GM12801 (cell line): ENCODE results near the gene CDR2.

Source experiments
- TF ChIP-seq, protein P1 (sequence below): IDR thresholded peaks from one replicate; pipeline ENCODE4 v1.5.1; 2011; ENCODE audit warnings: control low read depth; ENCODE audit not compliant: insufficient read length; ENCODE audit errors: extremely low read depth

The CDR2 gene

DNA sequence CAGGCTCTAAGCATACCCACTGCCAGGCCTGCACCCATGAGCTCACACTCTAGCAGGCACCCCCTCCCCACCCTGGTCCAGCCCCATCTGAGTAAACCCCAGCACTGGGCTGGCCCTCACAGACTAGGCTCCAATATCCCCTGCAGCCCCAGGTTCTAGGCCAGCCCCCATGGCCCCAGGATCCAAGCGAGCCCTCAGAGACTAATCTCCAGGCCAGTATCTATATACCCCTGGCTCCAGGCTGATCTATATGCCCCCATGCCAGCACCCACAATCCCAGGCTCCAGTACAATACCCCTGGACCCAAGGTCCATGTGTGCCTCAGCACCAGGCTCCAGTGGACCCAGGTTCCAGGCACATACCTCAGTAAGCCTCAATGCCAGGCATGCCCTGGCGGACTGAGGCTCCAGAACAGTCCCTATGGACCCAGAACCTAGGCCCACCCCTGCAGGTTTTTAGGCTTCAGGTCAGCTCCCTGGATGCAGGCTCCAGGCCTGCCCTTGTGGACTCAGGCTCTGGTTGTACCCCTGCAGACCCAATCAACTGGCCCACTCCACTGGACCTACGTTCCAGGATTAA, 38.7 kb downstream of the CDR2 start:
- TF ChIP-seq, protein P1, sequence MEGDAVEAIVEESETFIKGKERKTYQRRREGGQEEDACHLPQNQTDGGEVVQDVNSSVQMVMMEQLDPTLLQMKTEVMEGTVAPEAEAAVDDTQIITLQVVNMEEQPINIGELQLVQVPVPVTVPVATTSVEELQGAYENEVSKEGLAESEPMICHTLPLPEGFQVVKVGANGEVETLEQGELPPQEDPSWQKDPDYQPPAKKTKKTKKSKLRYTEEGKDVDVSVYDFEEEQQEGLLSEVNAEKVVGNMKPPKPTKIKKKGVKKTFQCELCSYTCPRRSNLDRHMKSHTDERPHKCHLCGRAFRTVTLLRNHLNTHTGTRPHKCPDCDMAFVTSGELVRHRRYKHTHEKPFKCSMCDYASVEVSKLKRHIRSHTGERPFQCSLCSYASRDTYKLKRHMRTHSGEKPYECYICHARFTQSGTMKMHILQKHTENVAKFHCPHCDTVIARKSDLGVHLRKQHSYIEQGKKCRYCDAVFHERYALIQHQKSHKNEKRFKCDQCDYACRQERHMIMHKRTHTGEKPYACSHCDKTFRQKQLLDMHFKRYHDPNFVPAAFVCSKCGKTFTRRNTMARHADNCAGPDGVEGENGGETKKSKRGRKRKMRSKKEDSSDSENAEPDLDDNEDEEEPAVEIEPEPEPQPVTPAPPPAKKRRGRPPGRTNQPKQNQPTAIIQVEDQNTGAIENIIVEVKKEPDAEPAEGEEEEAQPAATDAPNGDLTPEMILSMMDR: no peak

DNA sequence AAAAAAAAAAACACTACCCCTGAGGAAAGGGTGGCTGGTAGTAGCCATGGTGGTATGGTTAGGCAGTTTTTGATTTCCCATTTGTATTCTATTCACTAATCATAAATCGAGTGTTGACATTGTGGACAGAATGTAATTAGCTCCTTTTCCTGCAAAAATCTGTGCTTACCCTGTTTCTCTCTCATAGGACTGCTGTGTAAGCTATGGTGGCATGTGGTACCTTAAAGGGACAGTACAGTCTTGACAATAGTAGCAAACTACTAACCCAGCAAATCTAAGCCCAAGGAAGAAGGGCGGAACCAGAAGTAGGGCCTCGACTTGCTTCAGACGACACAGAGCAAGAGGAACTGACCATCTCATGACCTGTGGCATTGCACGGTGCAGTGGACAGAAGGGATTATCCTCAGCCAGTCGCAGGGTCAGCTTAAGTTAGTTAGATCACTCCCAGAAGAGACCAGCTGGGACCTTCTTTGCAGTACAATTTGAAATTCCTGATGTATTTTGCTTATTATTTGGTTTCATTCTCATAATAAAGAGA, 40.9 kb downstream of the CDR2 start:
- TF ChIP-seq, protein P1: no peak

DNA sequence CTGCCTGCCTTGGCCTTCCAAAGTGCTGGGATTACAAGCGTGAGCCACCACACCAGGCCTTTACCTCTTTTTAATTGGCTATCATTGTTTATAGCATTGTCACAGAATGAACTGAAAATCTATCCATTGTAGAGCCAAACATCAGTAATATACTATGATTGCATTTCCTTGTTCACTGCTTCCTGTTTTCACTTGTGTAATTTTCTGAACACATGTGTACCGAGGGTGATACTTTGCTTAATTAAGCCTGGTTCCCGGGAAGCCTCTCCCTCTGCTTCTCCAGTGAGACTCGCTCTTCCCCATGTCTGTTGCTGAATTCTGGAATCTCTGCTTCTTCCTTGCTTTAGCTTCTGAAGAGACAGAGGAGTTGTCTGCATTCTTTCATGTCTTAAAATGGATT, 44.1 kb downstream of the CDR2 start:
- TF ChIP-seq, protein P1: no peak

DNA sequence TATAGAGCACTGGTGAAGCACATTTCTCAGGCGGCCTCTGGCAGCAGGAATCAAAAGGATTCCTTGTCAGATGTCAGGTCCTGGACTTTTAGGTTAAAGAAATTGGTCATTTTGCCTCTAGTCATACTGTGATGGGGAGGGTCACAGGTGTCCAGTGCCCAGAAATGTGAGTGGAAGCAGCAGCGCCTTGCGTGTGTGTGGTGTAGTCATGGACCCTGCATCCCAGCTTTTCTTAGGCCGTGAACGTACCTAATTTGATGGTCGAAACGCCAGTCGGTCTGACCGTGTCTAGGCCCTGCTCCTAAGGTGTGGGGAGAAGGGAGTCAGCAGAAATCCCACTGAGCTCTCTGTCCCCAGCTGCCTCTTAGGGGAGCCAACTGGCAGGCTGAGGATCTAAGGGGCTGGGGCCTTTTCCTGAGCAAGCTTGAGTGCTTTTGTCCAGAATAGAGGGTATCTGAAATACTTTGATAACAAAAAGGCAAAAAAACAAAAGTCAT, 45.2 kb downstream of the CDR2 start:
- TF ChIP-seq, protein P1: no peak

DNA sequence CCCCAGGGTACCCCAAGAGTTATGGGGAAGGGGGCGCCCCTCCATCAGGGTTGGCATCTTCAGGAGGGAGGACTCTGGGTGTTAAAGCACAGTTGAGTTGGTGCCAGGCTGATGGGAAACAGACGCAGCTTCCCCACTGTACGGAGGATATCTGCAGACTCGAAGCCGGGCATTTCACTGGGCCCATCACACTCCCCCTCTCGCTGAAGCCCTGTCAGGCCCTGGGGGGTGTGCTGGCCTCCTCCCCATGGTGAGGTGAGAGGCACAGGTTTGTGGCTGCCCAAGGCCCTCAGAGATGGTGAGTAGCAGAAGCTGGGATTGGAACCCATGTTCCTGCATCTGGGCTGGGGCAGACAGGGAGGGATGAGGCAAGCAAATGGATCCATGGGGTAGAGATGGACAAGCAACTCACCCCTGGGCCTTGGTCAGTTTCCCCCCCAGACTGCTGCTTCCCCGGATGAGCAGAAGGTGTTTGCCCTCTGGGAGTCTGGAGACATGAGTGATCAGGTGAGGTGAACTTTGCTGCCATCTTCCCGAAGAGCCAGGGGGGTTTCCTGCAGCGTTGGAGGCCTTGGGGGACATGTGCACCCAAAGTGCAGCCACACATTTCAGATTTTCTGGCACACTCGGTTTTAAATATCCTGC, 46.2 kb downstream of the CDR2 start:
- TF ChIP-seq, protein P1: no peak

DNA sequence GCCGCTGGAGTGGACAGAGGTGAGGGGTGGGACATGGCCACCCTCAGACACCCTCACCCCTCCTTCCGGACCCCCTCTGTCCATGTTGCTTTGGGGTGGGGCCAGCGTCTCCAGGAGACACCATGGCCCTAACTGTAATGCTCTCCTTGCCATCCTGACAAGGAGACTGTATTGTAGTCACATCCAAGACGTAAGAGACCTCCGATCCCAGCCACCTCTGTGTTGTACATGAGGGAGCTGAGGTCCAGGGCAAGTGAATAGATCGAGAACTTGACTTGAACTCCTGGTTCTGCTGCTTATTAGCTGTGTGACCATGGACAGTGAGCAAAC, 47.0 kb downstream of the CDR2 start:
- TF ChIP-seq, protein P1: no peak

DNA sequence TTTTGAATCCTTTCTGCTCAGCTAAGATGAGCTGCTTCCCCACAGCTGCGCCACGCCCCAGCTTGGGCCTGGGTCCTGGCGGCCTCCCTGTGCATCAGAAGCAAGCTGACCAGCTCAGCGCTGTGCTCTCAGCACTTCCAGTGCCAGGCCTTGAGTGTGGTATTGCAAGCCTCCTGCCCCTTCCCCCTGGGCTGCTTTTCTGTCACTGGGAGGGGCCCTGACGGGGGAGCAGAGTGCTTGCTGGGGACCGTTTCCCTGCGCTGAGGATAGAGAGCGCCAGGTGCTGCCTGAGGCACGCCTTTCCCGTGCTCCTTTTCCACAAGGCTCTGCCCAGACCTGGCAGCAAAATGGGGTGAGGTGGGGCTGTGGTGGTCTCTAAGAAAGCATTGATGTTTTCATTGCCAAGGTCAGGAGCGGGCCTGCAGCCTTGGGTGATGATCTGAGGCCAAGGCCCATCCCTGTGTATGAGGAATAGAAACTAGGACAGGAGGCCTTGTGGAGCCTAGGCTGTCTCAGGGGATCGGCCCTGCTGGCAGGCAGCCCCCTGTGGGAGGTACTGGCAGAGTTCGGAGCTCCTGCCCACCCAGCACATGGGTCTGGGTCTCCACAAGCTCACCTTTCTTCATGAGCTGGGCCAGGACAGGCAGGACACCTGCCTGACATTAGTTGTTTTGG, 47.5 kb downstream of the CDR2 start:
- TF ChIP-seq, protein P1: no peak
